GM13977 (cell line): ENCODE measurements around the gene HOXA13.

Experiments used
- DNase-seq: peaks from one replicate; pipeline ENCODE4 v3.0.0; 2012; ENCODE audit warnings: low spot score
- CTCF ChIP-seq: IDR thresholded peaks from 2 replicates; pipeline ENCODE4 v1.5.1; 2012; ENCODE audit warnings: mild to moderate bottlenecking, control low read depth; ENCODE audit not compliant: insufficient read depth; ENCODE audit errors: extremely low read depth, missing control alignments
- in situ Hi-C: fragments of 300-500 bp; cut with MboI; formaldehyde crosslinking; loops from one replicate; pipeline ENCODE4 v1.12.0; 2022; ENCODE audit warnings: low sequenced_read_pairs, low pct_unique_long_range_greater_than_20kb, mixed read lengths, inconsistent platforms; ENCODE audit not compliant: unreplicated experiment

Gene HOXA13

GRCh38 chr7:27197137-27198042 lies 2.5 kb downstream of the HOXA13 start:
- in situ Hi-C loops: no loop called here
- DNase-seq: no peak
- TF ChIP-seq CTCF: no peak

GRCh38 chr7:27196287-27196767 lies 3.6 kb downstream of the HOXA13 start:
- DNase-seq: peak; percentile 85
- TF ChIP-seq CTCF: peak; percentile 83
- in situ Hi-C loops: no loop called here

GRCh38 chr7:27194686-27195379 lies 5.1 kb downstream of the HOXA13 start:
- in situ Hi-C loops: no loop called here
- no peak for DNase-seq
- TF ChIP-seq CTCF: no peak

GRCh38 chr7:27194002-27194352 lies 5.9 kb downstream of the HOXA13 start:
- in situ Hi-C loops: no loop called here
- TF ChIP-seq CTCF: no peak
- DNase-seq: no peak

- no peak for DNase-seq
- in situ Hi-C loops: no loop called here
- no peak for TF ChIP-seq CTCF
Observed at GRCh38 chr7:27193335-27194001, 6.4 kb downstream of the HOXA13 start.

- no peak for TF ChIP-seq CTCF
- DNase-seq: peak; percentile 67
- in situ Hi-C loops: no loop called here
Observed at GRCh38 chr7:27192546-27193334, 7.2 kb downstream of the HOXA13 start.
